GM19452 (cell line): ENCODE data around the gene WWC2.
"Not testable (repeated sequence)": the region's sequence is repeated elsewhere in the genome, so short reads cannot be mapped to it uniquely, and the experiment has no call there.

Source experiments
- ATAC-seq: cut with Tn5 transposase; IDR thresholded peaks from one replicate; pipeline ENCODE4 v1.9.1; 2021; ENCODE audit not compliant: unreplicated experiment

WWC2 gene

GRCh38 chr4:183289688-183290087 lies 190.6 kb downstream of the WWC2 start:
- ATAC-seq = no peak

GRCh38 chr4:183291070-183291469 lies 192.0 kb downstream of the WWC2 start:
- no peak for ATAC-seq

DNA sequence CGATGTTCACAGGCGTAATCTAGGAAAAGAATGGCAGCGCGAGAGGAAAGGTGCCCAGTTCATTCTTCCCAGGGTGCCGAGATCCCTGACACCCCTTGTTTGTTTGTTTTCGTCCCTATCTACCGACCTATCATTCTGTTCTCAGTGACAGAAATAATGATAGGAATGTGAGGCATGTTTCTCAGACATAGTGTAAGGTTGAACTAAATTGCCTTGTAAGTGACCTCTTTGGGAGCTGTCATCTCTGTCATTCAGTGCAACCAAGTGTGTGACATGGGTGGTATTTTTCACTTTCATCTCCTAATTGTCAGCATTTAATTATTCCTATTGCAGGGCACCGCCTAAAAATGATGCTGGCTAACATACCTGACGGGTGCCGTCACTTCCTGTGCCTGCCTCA lies 196.7 kb downstream of the WWC2 start:
- no peak for ATAC-seq

DNA sequence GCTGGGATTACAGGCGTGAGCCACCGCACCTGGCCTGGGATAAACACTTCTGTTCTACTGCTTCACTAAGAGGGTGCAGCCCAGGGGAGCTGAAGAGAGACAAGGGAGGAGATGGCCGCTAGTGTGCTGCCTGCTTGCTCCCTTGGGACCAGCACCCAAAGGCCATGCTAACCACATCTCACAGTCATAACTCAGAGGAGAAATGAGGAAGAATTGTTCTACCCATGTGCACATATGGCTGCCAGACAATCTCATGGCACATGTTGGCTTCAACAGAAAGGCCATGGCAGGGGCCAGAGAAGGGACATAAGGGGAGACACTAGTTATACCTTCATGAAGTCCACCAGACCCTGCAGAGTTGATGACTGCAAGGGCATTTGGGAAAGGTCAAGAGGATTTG lies 198.6 kb downstream of the WWC2 start:
- peak; percentile 90 for ATAC-seq

DNA sequence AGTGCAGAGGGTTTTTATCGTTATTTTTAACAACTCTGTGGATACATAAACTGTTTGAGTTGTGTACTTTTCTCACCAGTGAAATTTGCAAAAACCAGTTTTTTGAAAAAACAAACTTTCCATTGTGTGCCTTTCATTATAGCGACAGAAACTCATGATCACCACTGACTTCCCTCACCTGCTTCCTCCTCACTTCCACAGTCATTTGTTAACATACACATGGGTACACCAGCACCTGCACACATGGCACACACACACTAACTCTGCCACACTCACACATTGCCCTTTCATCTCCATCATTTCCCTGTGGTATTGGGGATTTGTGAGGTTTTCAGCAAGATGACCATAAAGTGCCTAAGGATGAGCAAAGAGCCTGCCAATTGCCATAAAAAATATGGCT lies 200.4 kb downstream of the WWC2 start:
- ATAC-seq = no peak

DNA sequence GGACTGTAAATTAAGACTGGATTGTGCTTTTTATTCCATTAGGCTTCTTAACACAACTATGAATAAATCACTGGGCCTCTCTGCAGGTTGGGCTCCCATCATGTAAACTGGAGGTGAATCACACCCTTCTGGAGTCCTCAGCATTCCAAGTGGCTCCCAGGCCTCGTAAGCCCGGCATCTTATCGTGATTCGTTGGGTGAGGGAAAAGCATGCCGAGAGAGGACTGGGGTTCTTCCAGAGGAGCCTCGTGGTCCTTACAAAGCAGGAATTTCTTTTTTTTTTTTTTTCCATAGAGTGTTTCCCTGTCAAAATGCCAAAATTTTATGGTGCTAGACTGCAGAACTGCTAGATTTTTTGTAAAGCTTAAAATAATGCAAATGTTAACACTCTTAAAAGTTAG lies 201.0 kb downstream of the WWC2 start:
- no peak for ATAC-seq

- ATAC-seq = no peak
Observed at GRCh38 chr4:183300655-183301054, 201.6 kb downstream of the WWC2 start.

- no peak for ATAC-seq
Observed at GRCh38 chr4:183303301-183303700, 204.2 kb downstream of the WWC2 start.

DNA sequence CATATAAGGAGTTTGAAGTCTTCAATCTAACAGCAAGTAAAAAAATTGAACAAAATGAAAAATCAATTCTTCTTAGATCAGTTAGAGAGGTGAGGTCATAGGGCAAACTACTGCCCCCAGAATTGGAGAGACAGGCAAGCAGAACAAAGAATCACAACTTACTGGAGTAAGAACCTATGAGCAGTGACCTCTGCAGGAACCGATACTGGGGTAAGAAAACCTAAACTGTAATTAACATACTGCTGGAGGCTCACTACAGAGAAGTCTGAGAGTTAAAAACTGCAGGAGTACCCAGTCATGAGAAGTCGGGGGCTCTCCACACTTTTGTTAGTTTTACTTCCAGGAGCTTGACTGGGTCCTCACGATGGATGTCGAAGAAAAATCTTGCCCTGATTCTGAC lies 205.0 kb downstream of the WWC2 start:
- no peak for ATAC-seq

DNA sequence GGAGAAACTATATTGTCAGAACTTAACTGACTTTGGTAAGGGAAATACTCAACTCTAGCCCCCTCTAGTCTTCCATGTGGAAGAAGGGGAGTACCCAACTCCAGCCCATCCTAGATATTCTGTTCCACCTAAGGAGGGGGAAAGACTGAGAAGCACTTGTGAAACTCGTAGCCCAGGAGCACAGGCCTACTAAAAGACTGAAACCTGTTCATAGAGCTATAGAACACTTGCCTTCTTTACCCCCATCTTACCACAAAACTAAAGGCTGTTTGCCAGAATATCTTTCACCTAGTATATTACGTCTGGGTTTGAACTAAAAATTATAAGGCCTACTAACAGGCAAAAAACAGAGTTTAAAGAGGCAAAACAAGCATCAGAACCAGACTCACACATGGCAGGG lies 205.5 kb downstream of the WWC2 start:
- ATAC-seq = no peak

DNA sequence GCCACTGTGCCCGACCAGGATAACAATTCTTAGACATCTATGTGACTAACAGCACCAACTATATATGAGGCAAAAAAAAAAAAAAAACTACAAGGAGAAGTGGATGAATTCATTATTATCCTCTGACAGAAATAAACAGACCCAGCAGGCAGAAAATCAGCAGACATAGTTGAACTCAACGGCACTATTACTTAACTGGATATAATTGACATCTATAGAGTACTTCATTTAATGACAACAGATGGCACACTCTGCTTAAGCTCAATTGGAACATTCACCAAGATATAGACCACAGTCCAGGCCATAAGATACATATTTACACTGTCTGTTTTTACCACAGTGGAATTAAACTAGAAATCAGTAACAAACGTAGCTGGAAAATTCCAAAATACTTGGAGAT lies 207.8 kb downstream of the WWC2 start:
- no peak for ATAC-seq

DNA sequence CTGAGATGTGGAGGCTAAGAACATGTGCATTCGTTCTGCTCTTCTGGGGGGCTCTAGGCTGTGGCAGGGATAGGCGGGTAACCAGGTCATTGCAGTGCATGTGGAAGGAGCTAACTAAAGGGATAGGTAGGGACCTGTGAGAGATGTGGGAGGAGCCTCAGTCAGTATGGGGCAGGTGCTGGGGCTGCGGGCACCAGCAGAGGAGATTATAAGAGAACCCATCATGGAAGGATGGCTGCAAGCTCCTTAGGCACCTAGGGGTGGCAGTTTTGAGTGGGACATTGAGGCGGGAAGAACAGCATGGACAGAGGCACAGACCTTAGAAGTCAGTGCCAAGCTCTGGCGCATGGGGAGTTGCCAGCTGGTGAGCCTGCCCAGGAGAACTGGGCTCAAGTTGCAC lies 213.8 kb downstream of the WWC2 start:
- ATAC-seq = no peak

DNA sequence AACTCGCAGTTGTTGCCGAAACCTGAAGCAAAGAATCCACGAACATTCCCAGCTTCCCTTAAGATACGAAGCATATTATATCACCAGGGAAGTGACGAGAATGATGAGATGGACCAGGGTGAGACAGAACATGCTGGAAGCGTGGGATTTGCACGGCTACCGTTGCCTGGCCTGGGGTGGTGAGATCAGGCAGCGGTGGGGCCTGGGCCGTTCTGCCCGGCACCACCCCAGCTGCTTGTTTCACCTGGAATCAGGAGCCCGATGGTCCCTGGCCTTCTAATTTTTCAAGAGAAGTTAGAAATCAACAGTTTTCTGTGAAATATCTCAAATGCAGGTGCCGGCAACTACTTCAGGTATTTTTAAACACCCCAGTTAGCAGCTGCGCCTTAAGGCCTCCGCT lies 215.3 kb downstream of the WWC2 start:
- no peak for ATAC-seq

- ATAC-seq = no peak
Observed at GRCh38 chr4:183314806-183315205, 215.7 kb downstream of the WWC2 start.

DNA sequence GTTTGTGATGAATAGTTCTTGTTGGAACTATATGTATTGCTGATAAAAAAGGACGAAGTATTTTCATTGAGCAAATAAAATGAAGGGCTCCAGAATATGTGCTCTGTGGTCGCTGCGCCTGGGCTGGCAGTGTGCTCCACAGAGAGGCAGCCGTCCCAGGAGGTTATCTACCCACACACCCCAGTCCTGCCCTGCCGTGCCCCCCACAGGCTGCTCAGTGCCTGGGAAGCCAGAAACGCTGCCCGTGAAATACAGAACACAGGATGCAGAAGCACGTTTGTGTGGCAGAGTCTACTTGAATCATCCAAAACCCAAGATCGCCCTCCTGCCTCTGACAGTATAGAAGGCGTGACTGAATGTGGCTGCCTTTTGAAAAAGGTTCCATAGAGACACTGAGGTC lies 219.6 kb downstream of the WWC2 start:
- no peak for ATAC-seq

- ATAC-seq = no peak
Observed at GRCh38 chr4:183320211-183321059, 221.4 kb downstream of the WWC2 start, which contains the start of gene CLDN22. Gene CLDN22, minus strand, starts transcription at chr4:183320276. Its CDS starts 58 bp downstream, at chr4:183320218.

DNA sequence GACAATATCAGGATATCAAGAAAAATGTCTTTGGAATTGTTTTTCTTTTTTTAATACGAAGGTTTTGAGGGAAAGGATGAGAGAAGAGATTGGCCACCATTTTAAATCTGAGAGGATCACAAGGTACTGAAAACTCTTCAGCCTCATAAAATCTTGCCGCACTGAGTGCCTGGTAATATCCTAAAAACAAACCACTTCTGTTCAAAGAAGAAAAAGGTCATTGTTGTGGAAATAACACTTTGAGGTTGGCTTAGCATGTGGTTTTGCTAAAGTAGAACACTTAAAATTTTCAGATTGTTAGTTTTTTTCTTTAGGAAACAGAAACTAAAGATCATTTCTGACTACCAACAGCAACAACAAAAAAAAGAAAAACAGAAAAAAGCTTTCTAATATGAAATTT lies 222.0 kb downstream of the WWC2 start:
- ATAC-seq = peak; percentile 52

DNA sequence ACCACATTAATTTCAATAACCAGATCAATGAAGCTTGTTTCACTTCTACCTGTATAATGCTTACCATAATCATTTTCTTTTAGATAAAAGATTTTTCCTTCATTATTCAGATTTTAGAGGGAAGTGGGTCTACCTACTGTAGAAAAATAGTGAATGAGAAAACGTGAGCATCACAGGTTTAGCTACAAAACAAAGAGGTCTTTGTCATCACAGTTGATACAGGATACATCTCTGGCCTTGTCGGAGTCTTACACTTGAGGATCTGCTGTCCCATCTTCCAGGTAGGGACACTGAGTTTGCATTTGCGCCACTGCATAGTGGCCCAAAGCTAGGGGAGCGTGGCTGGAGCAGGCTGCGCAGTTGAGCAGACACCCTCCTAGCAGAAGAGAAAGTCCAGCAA lies 222.5 kb downstream of the WWC2 start:
- no peak for ATAC-seq

DNA sequence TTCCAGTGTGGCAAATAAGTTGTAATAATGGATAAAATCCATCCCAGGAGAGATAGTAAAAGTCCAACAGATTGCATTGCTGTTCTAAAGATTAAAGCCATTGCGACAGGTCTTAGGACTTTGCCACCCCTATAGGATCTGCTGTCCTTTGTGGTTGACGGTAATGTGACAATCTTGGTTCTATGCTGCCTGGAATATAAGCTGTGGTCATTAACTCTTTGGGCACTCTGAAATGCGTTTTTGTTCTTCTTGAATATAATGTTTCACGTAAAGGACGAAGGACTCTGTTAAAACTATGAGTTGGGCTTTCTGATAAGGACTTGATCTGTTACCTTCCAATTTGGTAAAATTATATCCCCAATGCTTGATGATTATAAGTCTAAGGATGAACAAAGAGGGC lies 223.3 kb downstream of the WWC2 start, which contains the start of gene CLDN24:
Gene CLDN24 (minus strand): TSS at position 101 of the 400 bp plus-strand sequence. CDS start 0 bp downstream, at position 101.
- ATAC-seq = no peak

DNA sequence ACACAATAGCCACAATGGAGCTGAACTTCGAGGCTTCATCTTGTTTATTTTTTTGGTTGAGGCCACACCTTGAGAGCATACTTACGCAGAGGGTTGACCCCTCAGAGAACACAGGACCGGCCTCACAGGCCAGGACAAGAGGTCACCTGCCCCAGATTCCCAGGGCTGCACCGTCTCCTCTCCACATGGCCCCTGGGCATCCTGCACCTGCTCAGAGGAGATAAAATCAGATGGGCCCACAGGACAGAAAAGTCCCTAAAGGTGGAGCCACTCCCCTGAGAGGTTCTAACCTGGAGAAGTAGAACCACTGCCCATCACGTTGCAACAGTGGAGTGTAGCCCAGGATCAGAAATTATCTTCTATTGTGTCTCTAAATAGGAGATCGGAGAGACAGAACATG lies 224.2 kb downstream of the WWC2 start:
- no peak for ATAC-seq

- not testable (repeated sequence) for ATAC-seq
Observed at GRCh38 chr4:183324056-183324455, 225.0 kb downstream of the WWC2 start.

DNA sequence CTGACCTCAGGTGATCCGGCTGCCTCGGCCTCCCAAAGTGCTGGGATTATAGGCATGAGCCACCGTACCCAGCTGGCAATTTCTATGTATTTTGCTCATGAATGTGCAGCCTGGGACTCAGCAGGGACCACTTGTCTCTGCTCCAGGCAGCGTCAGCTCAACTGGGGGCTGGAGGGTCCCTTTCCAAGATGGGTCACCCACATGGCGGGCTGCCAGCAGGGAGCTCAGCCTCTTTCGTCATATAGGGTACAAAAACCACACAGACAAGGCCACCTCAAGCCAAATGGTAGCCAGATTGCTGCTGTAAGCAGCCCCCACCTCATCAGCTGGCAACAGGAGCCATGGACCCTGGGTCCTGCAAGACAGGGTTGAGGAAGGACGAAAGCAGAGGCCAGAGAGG lies 225.6 kb downstream of the WWC2 start:
- no peak for ATAC-seq

GRCh38 chr4:183326387-183326786 lies 227.3 kb downstream of the WWC2 start:
- not testable (repeated sequence) for ATAC-seq
